ENCODE data around the gene GPC4. TPM values are rescaled to one million over a fixed set of nuclear protein-coding genes. Genes with fewer than 3 reads are reported as not detected.

GPC4 gene
- total RNA-seq, 4 donors from 2014 or later, result 7.8 to 15.7 (median 12.7) TPM

DNA sequence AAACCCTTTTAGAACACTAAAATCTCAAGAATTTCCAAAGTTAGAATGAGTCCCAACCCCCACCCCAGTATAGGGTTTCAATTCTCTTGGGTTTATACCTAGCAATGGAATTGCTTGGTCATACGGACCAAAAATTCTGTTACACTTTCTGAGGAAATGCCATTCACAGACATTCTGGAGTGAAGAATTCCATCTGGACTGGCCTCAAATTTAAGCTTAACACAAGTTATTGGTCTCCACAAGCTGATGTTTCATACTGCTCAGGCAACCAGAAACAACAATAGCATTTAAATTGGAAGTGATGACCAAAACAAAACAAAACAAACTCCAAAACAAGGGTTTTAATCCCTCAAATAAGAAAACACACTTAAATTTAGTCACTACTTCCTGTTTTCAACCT lies 51.1 kb downstream of the GPC4 start:
- H3K9me3 ChIP-seq, result no peaks in the 10 kb centered on the region
- H3K4me1 ChIP-seq, result peaks cover 0 to 3% (median 0%) of the 10 kb centered on the region in 4 donors
- TF ChIP-seq CTCF (IDR thresholded peaks at IDR 0.05) (no peak), POLR2A (IDR thresholded peaks at IDR 0.05) (no peak), EP300 (IDR thresholded peaks at IDR 0.05; ENCODE audit: low read depth) (no peak), POLR2AphosphoS5 (IDR thresholded peaks at IDR 0.05) (no peak)
- no peak for DNase-seq
- in situ Hi-C loops (cut with MboI; ENCODE audit: low pct_ligation_motif_present in 1 of 4, low pct_unique_long_range_greater_than_20kb in 1 of 4, low sequenced_read_pairs in 3 of 4), result no loop called here
- intact Hi-C loops (cut with DNase I; ENCODE audit: low total_unique reads), result no loop called here
- 58% methylated on average over 1 of the region's 1 CpG; no CpG with 5 or more reads in 1 of the 2 donors for WGBS, 2 donors (ENCODE audit: low coverage in 1 of 2)
- no peaks in the 10 kb centered on the region for H3K36me3 ChIP-seq
- no peak overlapping the region for H3K4me3 ChIP-seq
- no peak overlapping the region for H3K27ac ChIP-seq
- no peaks in the 10 kb centered on the region for H3K27me3 ChIP-seq

GRCh38 chrX:133362538-133362937 lies 52.8 kb downstream of the GPC4 start:
- Histone ChIP-seq H3K4me1 (peaks cover 0 to 3% (median 0%) of the 10 kb centered on the region in 4 donors), H3K27ac (no peak overlapping the region), H3K36me3 (no peaks in the 10 kb centered on the region), H3K4me3 (no peak overlapping the region), H3K27me3 (no peaks in the 10 kb centered on the region), H3K9me3 (no peaks in the 10 kb centered on the region)
- DNase-seq, result no peak
- TF ChIP-seq EP300 (IDR thresholded peaks at IDR 0.05; ENCODE audit: low read depth), result no peak
- no peak for TF ChIP-seq POLR2AphosphoS5 (IDR thresholded peaks at IDR 0.05)
- no peak for TF ChIP-seq CTCF (IDR thresholded peaks at IDR 0.05)
- TF ChIP-seq POLR2A (IDR thresholded peaks at IDR 0.05), result no peak
- intact Hi-C loops (cut with DNase I; ENCODE audit: low total_unique reads) (no loop called here), in situ Hi-C loops (cut with MboI; ENCODE audit: low pct_ligation_motif_present in 1 of 4, low pct_unique_long_range_greater_than_20kb in 1 of 4, low sequenced_read_pairs in 3 of 4) (no loop called here)
- 64% methylated on average over 2 of the region's 2 CpGs; no CpG with 5 or more reads in 1 of the 2 donors for WGBS, 2 donors (ENCODE audit: low coverage in 1 of 2)

DNA sequence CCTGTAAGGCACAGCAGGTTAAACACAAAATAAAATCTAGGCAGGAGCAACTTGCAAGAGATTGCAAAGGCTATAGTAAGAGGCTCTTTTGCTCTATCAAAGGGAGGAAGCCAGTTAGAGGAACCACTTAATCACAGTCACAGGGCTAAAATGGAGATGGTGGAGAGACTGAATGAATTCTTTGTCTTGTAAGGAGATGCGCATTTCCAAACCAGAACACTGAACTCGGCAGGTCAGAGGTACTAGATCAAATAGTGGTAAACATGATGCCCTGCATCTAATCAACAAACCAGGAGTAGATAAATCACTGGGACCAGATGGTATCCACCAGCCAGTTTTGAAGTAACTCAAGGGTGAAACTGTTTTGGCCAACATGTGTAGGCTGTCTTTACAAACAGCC lies 55.8 kb downstream of the GPC4 start:
- intact Hi-C loops (cut with DNase I; ENCODE audit: low total_unique reads), result no loop called here
- no peak overlapping the region for H3K27ac ChIP-seq
- no peaks in the 10 kb centered on the region for H3K27me3 ChIP-seq
- no peaks in the 10 kb centered on the region for H3K4me1 ChIP-seq
- no peak for TF ChIP-seq POLR2AphosphoS5 (IDR thresholded peaks at IDR 0.05)
- TF ChIP-seq CTCF (IDR thresholded peaks at IDR 0.05), result no peak
- no peak for TF ChIP-seq POLR2A (IDR thresholded peaks at IDR 0.05)
- TF ChIP-seq EP300 (IDR thresholded peaks at IDR 0.05; ENCODE audit: low read depth), result no peak
- no peak for DNase-seq
- H3K36me3 ChIP-seq, result no peaks in the 10 kb centered on the region
- H3K4me3 ChIP-seq, result no peak overlapping the region
- 90% methylated on average over 2 of the region's 2 CpGs; no CpG with 5 or more reads in 1 of the 2 donors for WGBS, 2 donors (ENCODE audit: low coverage in 1 of 2)
- in situ Hi-C loops (cut with MboI; ENCODE audit: low pct_ligation_motif_present in 1 of 4, low pct_unique_long_range_greater_than_20kb in 1 of 4, low sequenced_read_pairs in 3 of 4), result no loop called here
- H3K9me3 ChIP-seq, result no peaks in the 10 kb centered on the region

GRCh38 chrX:133353233-133353632 lies 62.1 kb downstream of the GPC4 start:
- WGBS, 2 donors (ENCODE audit: low coverage in 1 of 2), result 82% methylated on average over 2 of the region's 2 CpGs; no CpG with 5 or more reads in 1 of the 2 donors
- Histone ChIP-seq H3K27me3 (no peaks in the 10 kb centered on the region), H3K9me3 (no peaks in the 10 kb centered on the region), H3K27ac (no peak overlapping the region), H3K4me1 (peaks cover 0 to 10% (median 2%) of the 10 kb centered on the region in 4 donors), H3K4me3 (no peak overlapping the region), H3K36me3 (no peaks in the 10 kb centered on the region)
- no peak for DNase-seq
- intact Hi-C loops (cut with DNase I; ENCODE audit: low total_unique reads), result no loop called here
- in situ Hi-C loops (cut with MboI; ENCODE audit: low pct_ligation_motif_present in 1 of 4, low pct_unique_long_range_greater_than_20kb in 1 of 4, low sequenced_read_pairs in 3 of 4), result no loop called here
- TF ChIP-seq POLR2AphosphoS5 (IDR thresholded peaks at IDR 0.05), result no peak
- no peak for TF ChIP-seq POLR2A (IDR thresholded peaks at IDR 0.05)
- TF ChIP-seq CTCF (IDR thresholded peaks at IDR 0.05), result no peak
- no peak for TF ChIP-seq EP300 (IDR thresholded peaks at IDR 0.05; ENCODE audit: low read depth)
